T-helper 2 cell treated with Interferon-gamma antibody and Interleukin-4, amounts not matched to agents 5 μg/mL and 100 μg/mL, for 36 hours (primary cell): ENCODE measurements around the gene LRRIQ4.

Experiments used
- DNase-seq: peaks from one replicate; pipeline ENCODE4 v3.0.0; 2021; ENCODE audit warnings: low spot score
- H3K27ac Mint-ChIP-seq: one replicate; pipeline ENCODE4 v1.8.0; 2021; ENCODE audit warnings: mild to moderate bottlenecking, mixed read lengths
- H3K27me3 Mint-ChIP-seq: one replicate; pipeline ENCODE4 v1.8.0; 2021; ENCODE audit warnings: low read depth, mixed read lengths
- H3K36me3 Mint-ChIP-seq: one replicate; pipeline ENCODE4 v1.8.0; 2021; ENCODE audit warnings: low read depth, mixed read lengths
- H3K4me1 Mint-ChIP-seq: one replicate; pipeline ENCODE4 v1.8.0; 2021; ENCODE audit warnings: low read depth, mixed read lengths
- H3K4me3 Mint-ChIP-seq: one replicate; pipeline ENCODE4 v1.8.0; 2022; ENCODE audit warnings: mild to moderate bottlenecking, moderate library complexity, mixed read lengths
- H3K9me3 Mint-ChIP-seq: one replicate; pipeline ENCODE4 v1.8.0; 2021; ENCODE audit warnings: mixed read lengths

LRRIQ4 gene

DNA sequence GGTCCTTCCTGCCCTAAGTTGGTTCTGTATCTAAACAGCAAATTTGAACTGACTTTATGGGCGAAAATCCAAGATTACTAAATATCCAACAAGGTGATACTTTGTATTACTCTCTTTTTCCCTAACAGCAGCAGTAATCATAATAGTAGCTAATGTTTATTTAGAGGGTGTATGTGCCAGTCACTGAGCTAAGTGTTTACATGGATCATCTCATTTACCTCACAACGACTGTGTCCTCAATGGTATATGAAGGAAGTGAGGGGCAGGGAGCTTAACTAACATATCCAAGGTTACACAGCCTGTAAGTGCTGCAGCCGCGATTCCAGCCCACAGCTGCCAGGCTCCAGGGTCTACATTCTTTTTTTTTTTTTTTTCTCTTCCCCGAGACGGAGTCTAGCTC lies 10.3 kb downstream of the LRRIQ4 start:
- Mint-ChIP-seq H3K4me1 (no peaks in the 10 kb centered on the region), H3K9me3 (no peaks in the 10 kb centered on the region), H3K4me3 (no peak overlapping the region), H3K36me3 (no peaks in the 10 kb centered on the region), H3K27ac (no peak overlapping the region), H3K27me3 (peaks cover 22% of the 10 kb centered on the region)
- no peak for DNase-seq

GRCh38 chr3:169825316-169825715 lies 12.6 kb downstream of the LRRIQ4 start:
- no peak overlapping the region for H3K4me3 Mint-ChIP-seq
- peaks cover 9% of the 10 kb centered on the region for H3K27me3 Mint-ChIP-seq
- H3K9me3 Mint-ChIP-seq, result no peaks in the 10 kb centered on the region
- no peak overlapping the region for H3K27ac Mint-ChIP-seq
- H3K36me3 Mint-ChIP-seq, result no peaks in the 10 kb centered on the region
- peaks cover 2% of the 10 kb centered on the region for H3K4me1 Mint-ChIP-seq
- no peak for DNase-seq

- Mint-ChIP-seq H3K27ac (no peak overlapping the region), H3K9me3 (no peaks in the 10 kb centered on the region), H3K36me3 (no peaks in the 10 kb centered on the region), H3K4me3 (no peak overlapping the region), H3K4me1 (peaks cover 2% of the 10 kb centered on the region), H3K27me3 (peaks cover 6% of the 10 kb centered on the region)
- no peak for DNase-seq
These were observed 15.0 kb downstream of the LRRIQ4 start for GRCh38 chr3:169827712-169828111.

- H3K4me3 Mint-ChIP-seq, result no peak overlapping the region
- H3K4me1 Mint-ChIP-seq, result no peaks in the 10 kb centered on the region
- H3K36me3 Mint-ChIP-seq, result no peaks in the 10 kb centered on the region
- peaks cover 9% of the 10 kb centered on the region for H3K27me3 Mint-ChIP-seq
- no peak overlapping the region for H3K27ac Mint-ChIP-seq
- no peak for DNase-seq
- no peaks in the 10 kb centered on the region for H3K9me3 Mint-ChIP-seq
These were observed 22.9 kb downstream of the LRRIQ4 start for GRCh38 chr3:169835533-169835932.

DNA sequence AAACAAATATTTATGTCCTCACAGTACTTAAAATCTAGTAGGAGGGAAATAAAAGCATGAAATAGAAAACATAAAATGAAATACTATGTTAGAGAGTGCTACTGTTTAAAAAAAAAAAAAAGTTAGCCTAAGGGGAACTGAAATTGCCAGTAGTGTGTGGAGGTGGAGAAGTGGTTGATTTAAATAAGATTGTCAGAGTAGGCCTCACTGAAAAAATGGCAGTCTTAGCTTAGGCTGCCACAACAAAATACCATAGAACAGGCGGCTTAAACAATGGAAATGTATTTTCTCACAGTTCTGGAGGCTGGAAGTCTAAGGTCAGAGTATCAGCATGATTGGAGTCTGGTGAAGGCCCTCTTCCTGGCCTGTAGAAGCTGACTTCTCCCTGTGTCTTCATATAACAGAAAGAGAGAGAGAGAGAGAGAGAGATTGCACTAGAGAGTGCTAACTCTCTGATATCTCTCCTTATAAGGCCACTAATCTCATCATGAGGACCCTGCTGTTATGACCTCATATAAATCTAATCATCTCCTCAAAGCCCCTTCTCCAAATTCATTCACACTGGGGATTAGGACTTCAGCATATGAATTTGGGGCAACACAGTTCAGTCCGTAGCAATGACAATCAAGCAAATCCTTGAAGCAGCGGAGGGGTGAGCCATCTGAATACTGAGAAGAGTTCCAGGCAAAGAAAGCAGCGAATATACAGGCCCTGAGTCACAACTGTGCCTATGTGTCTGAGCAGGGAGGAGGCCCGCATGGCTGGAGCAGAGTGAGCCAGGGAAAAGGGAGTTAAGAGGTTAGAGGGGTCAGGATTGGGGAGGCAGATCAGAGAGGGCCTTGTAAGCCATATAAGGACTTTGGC lies 23.6 kb downstream of the LRRIQ4 start:
- peaks cover 15% of the 10 kb centered on the region for H3K27me3 Mint-ChIP-seq
- DNase-seq, result no peak
- H3K9me3 Mint-ChIP-seq, result no peaks in the 10 kb centered on the region
- H3K36me3 Mint-ChIP-seq, result no peaks in the 10 kb centered on the region
- no peaks in the 10 kb centered on the region for H3K4me1 Mint-ChIP-seq
- no peak overlapping the region for H3K27ac Mint-ChIP-seq
- no peak overlapping the region for H3K4me3 Mint-ChIP-seq

GRCh38 chr3:169836942-169837275 lies 24.2 kb downstream of the LRRIQ4 start:
- H3K9me3 Mint-ChIP-seq, result no peaks in the 10 kb centered on the region
- H3K27ac Mint-ChIP-seq, result no peak overlapping the region
- H3K36me3 Mint-ChIP-seq, result no peaks in the 10 kb centered on the region
- H3K4me1 Mint-ChIP-seq, result no peaks in the 10 kb centered on the region
- DNase-seq, result no peak
- no peak overlapping the region for H3K4me3 Mint-ChIP-seq
- peaks cover 16% of the 10 kb centered on the region for H3K27me3 Mint-ChIP-seq

DNA sequence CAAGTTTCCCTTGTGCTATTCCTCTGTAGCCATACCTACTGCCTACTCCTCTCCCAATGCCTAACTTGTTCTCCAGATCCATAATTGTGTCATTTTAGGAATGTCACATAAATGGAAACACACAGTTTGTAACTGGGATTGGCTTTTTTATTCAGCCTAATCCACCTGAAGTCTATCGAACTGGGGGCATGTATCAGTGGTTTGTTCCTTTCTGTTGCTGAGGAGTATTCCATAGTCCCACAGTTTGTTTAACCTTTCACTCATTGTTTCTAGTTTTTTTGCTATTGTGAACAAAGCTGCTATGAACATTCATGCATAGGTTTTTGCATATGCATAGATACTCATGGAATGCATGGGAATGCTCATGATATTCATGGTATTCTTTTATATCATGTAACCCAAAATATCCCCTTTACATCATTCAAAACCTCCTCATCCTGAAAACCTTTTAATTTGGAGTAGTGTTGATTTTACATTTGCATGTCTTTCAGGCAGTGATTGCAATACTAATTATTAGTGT lies 25.9 kb downstream of the LRRIQ4 start:
- no peaks in the 10 kb centered on the region for H3K9me3 Mint-ChIP-seq
- H3K27ac Mint-ChIP-seq, result no peak overlapping the region
- no peaks in the 10 kb centered on the region for H3K4me1 Mint-ChIP-seq
- H3K36me3 Mint-ChIP-seq, result no peaks in the 10 kb centered on the region
- no peak for DNase-seq
- no peak overlapping the region for H3K4me3 Mint-ChIP-seq
- peaks cover 15% of the 10 kb centered on the region for H3K27me3 Mint-ChIP-seq

DNA sequence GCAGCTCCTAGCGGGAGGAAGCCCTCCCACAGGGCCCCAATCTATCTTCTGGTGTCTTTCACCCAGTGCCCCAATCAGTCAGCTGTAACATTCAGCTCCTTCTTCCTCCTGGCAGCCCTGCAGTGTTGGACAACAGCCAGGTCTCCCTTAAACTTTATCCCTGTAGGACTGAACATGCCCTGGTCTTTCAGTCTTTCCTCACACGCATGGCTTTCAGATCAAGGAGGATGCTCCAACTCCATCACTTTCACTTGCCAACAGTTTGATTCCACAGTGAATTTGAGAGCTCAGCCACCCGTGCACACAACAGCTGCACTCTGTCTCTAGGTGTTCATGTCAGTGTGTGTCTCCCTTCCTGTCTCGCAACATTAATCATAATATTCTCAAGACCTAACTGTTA lies 28.5 kb downstream of the LRRIQ4 start:
- H3K27ac Mint-ChIP-seq, result no peak overlapping the region
- no peak for DNase-seq

GRCh38 chr3:169842960-169843359 lies 30.3 kb downstream of the LRRIQ4 start:
- Mint-ChIP-seq H3K9me3 (no peaks in the 10 kb centered on the region), H3K27ac (no peak overlapping the region), H3K27me3 (peaks cover 23% of the 10 kb centered on the region), H3K36me3 (no peaks in the 10 kb centered on the region), H3K4me3 (no peak overlapping the region), H3K4me1 (no peaks in the 10 kb centered on the region)
- no peak for DNase-seq

More for the DNA sequence above, 28.5 kb downstream of the LRRIQ4 start:
- H3K4me1 Mint-ChIP-seq, result no peaks in the 10 kb centered on the region
- no peaks in the 10 kb centered on the region for H3K9me3 Mint-ChIP-seq
- H3K27me3 Mint-ChIP-seq, result peaks cover 20% of the 10 kb centered on the region
- no peak overlapping the region for H3K4me3 Mint-ChIP-seq
- no peaks in the 10 kb centered on the region for H3K36me3 Mint-ChIP-seq

DNA sequence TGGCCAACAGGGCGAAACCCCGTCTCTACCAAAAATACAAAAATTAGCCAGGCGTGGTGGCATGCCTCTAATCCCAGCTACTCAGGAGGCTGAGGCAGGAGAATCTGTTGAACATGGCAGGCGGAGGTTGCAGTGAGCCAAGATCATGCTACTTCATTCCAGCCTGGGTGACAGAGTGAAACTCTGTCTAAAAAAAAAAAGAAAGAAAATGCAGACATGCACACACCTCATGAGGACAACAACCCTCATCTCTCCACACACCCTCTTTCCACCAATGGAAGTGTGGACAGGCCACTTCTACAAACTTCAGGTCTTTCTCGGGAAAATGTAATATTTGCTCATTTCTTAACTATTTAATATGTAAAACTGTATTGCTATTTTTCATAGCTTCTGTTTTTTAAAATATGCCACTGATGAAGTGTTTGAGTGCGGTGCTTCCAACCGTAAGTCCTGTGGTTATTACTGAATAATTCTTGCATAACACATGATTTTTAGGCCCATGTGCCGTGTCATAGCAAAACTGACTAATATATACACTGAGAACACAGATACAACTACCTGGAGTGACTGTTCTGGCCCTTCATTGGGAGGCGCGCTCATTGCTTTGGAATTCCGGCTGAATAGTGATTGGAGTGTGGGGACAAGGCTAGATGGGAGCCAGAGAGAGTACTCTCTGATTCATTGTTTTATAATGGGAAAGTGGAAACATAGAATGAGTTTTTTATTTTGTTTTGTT lies 34.0 kb downstream of the LRRIQ4 start:
- no peaks in the 10 kb centered on the region for H3K9me3 Mint-ChIP-seq

DNA sequence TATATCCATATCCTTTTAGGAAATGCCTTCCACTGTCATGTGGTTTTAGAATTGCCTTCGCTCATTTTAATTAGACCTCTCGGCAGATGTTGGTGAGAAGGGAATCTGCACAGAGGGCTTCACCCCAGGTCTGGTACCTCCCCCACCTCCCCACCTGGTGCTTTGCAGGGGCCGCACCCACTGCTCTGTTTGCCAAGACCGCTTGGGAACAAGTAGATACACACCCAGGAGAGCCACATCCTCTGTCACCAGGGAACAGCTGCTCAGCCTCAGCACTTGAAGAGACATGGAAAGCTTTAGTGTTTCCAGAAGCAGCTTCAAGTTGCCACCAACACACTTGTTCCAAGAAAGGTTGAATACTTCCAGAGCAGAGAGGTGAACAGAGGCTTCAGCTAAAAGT lies 35.2 kb downstream of the LRRIQ4 start:
- Mint-ChIP-seq H3K27me3 (peaks cover 17% of the 10 kb centered on the region), H3K27ac (no peak overlapping the region), H3K4me1 (no peaks in the 10 kb centered on the region), H3K9me3 (no peaks in the 10 kb centered on the region), H3K36me3 (no peaks in the 10 kb centered on the region), H3K4me3 (no peak overlapping the region)
- no peak for DNase-seq

More for the DNA sequence above, 34.0 kb downstream of the LRRIQ4 start:
- H3K27ac Mint-ChIP-seq, result no peak overlapping the region
- peaks cover 17% of the 10 kb centered on the region for H3K27me3 Mint-ChIP-seq
- no peak for DNase-seq
- no peaks in the 10 kb centered on the region for H3K36me3 Mint-ChIP-seq
- no peak overlapping the region for H3K4me3 Mint-ChIP-seq
- H3K4me1 Mint-ChIP-seq, result no peaks in the 10 kb centered on the region

DNA sequence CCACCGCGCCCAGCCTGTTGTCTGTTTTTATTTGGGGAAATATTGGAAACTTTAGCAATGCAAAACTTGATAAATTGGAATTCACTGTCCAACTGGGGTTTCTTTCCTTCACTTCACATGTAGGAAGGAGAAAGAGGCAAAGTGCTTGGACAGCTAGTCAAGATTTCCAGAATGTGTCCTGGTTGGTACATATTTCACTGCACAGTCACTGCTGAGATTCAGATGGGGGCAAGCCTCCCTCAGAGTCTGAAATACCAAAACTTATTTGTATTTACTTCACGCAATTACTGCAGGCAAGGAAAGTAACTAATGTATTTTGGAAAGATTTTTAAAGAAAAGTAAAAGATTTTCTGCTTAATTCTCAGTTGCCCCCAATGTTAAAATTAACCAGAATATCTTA lies 36.1 kb downstream of the LRRIQ4 start:
- Mint-ChIP-seq H3K9me3 (no peaks in the 10 kb centered on the region), H3K27me3 (peaks cover 18% of the 10 kb centered on the region), H3K27ac (no peak overlapping the region), H3K4me1 (no peaks in the 10 kb centered on the region), H3K36me3 (no peaks in the 10 kb centered on the region), H3K4me3 (no peak overlapping the region)
- no peak for DNase-seq

GRCh38 chr3:169850618-169851017 lies 37.9 kb downstream of the LRRIQ4 start:
- no peak for DNase-seq
- H3K36me3 Mint-ChIP-seq, result no peaks in the 10 kb centered on the region
- no peak overlapping the region for H3K4me3 Mint-ChIP-seq
- H3K4me1 Mint-ChIP-seq, result no peaks in the 10 kb centered on the region
- no peaks in the 10 kb centered on the region for H3K9me3 Mint-ChIP-seq
- peaks cover 25% of the 10 kb centered on the region for H3K27me3 Mint-ChIP-seq
- H3K27ac Mint-ChIP-seq, result no peak overlapping the region

DNA sequence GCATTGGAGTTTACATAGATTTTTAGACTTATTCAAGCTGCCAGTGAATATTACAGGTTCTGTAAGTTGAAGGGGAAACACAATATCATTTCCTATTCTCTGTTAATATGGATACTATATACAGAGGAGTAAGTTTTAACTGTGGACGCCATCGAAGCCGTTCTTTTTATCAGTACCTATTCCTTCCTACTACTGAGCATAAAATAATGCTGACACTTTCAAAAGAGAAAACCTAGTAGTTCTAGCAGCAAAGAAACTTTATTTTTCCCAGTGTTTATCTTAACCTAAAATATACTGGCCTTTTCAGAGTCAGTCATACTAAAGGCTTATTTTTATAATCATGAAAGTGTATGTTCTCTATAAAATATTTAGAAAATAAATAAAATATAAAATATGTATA lies 42.8 kb downstream of the LRRIQ4 start:
- H3K27ac Mint-ChIP-seq, result no peak overlapping the region
- H3K9me3 Mint-ChIP-seq, result no peaks in the 10 kb centered on the region
- no peaks in the 10 kb centered on the region for H3K36me3 Mint-ChIP-seq

More for the DNA sequence above, 42.8 kb downstream of the LRRIQ4 start:
- no peak for DNase-seq
- no peaks in the 10 kb centered on the region for H3K4me1 Mint-ChIP-seq
- H3K4me3 Mint-ChIP-seq, result no peak overlapping the region
- H3K27me3 Mint-ChIP-seq, result peaks cover 30% of the 10 kb centered on the region
